Mucosa of descending colon (tissue), 3 donors: ENCODE data around the gene HNMT. TPM values are rescaled to one million over a fixed set of nuclear protein-coding genes. Genes with fewer than 3 reads are reported as not detected.

ENCODE experiments used
- ATAC-seq: fragments of 200-7000 bp; cut with Tn5 transposase; one replicate; pipeline ENCODE4 v1.9.1; 2020; ENCODE audit warnings: mild to moderate bottlenecking, moderate library complexity
- DNase-seq, 3 donors: peaks; one replicate each; pipeline ENCODE4 v3.0.0-alpha.2; 2020
- H3K36me3 ChIP-seq: fragments of 200-600 bp; one replicate; pipeline ENCODE4 v1.8.0; 2021; ENCODE audit warnings: low read depth, mild to moderate bottlenecking
- H3K4me1 ChIP-seq: fragments of 200-600 bp; one replicate; pipeline ENCODE4 v1.8.0; 2021; ENCODE audit warnings: low read depth, mild to moderate bottlenecking
- H3K4me3 ChIP-seq: fragments of 200-600 bp; one replicate; pipeline ENCODE4 v1.8.0; 2021; ENCODE audit warnings: mild to moderate bottlenecking
- H3K9me3 ChIP-seq: fragments of 200-600 bp; one replicate; pipeline ENCODE4 v1.8.0; 2021; ENCODE audit warnings: mild to moderate bottlenecking
- intact Hi-C, 2 donors: fragments of 100-400 bp; cut with DNase I in 1 of 2; cut with micrococcal nuclease in 1 of 2; formaldehyde crosslinking; loops; one replicate each; pipeline versions ENCODE4 v1.11.0 to v1.11.1; 2022; cut with DNase I, micrococcal nuclease
- total RNA-seq, 3 donors: library from RNA; stranded (reverse); fragmentation: NEBNext Ultra II Directional in 2 of 3; extraction: Animal tissue kit (Norgen Biotek cat#: 25700) in 2 of 3; gene quantifications; one replicate each; pipeline versions ENCODE4 v1.2.1 to v1.2.4, GENCODE V29; 2021 to 2023
- TF ChIP-seq, protein P1 (sequence below): fragments of 200-600 bp; IDR thresholded peaks from one replicate; pipeline ENCODE4 v1.8.0; 2022; ENCODE audit warnings: antibody characterized with exemption, mild to moderate bottlenecking
- donor health status: DM: no; HTN: no; CAD: no; lungs with moderate emphysema.
- donor health status: DM: no; HTN: no; CAD: no.
- donor health status: DM: no; HTN: yes; CAD: no.

Gene HNMT
- total RNA-seq, 3 donors from 2014 or later: 42.6 to 114 (median 62.9) TPM

DNA sequence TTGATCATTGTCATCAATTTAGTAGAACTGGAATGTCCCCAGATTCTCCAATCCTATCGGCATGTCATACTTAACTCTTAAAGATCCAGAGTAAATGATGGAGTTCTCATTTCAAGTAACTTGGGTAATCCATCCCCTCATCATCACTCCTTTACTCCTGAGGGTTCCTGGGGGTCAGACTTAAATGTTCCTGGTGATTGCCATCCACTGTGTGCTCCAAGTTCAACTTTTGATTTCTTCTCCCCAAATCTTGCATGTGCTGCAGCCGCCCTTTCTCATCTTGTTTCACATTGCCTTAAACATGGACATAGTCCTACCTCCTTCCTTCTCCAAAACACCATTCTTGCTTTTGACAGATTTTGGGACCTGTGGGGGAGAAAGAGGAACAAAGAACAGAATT is 43.2 kb downstream of the HNMT start:
- H3K36me3 ChIP-seq: no peaks in the 10 kb centered on the region
- intact Hi-C loops: no loop called here
- no peaks in the 10 kb centered on the region for H3K4me1 ChIP-seq
- ATAC-seq (no peak), DNase-seq (no peak)
- TF ChIP-seq, protein P1, sequence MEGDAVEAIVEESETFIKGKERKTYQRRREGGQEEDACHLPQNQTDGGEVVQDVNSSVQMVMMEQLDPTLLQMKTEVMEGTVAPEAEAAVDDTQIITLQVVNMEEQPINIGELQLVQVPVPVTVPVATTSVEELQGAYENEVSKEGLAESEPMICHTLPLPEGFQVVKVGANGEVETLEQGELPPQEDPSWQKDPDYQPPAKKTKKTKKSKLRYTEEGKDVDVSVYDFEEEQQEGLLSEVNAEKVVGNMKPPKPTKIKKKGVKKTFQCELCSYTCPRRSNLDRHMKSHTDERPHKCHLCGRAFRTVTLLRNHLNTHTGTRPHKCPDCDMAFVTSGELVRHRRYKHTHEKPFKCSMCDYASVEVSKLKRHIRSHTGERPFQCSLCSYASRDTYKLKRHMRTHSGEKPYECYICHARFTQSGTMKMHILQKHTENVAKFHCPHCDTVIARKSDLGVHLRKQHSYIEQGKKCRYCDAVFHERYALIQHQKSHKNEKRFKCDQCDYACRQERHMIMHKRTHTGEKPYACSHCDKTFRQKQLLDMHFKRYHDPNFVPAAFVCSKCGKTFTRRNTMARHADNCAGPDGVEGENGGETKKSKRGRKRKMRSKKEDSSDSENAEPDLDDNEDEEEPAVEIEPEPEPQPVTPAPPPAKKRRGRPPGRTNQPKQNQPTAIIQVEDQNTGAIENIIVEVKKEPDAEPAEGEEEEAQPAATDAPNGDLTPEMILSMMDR: no peak
- H3K9me3 ChIP-seq: no peaks in the 10 kb centered on the region
- no peak overlapping the region for H3K4me3 ChIP-seq

DNA sequence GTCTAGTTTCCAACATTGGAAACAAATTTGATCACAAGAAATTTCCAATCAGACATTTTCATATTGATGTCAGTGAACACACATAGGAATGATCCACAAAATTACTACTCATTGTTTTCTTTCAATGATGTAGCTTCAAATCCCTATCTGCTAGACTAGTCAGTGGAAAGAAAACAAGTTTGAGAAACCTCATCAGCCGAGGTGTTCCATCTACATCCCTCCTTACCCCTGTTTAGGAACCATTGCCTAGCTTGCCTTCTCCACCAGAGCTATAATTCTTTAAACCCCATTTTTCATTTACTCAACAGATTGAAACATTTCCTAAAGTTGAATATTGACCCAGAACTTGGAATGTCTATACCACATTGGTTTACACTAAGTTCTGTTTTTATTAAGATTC is 45.3 kb downstream of the HNMT start:
- ATAC-seq (no peak), DNase-seq (no peak)
- intact Hi-C loops: no loop called here
- Histone ChIP-seq H3K36me3 (no peaks in the 10 kb centered on the region), H3K4me3 (no peak overlapping the region), H3K4me1 (no peaks in the 10 kb centered on the region), H3K9me3 (no peaks in the 10 kb centered on the region)
- TF ChIP-seq, protein P1: no peak

GRCh38 chr2:138010890-138011289 is 46.6 kb downstream of the HNMT start:
- TF ChIP-seq, protein P1: no peak
- ATAC-seq: no peak
- intact Hi-C loops: no loop called here
- Histone ChIP-seq H3K36me3 (no peaks in the 10 kb centered on the region), H3K4me3 (no peak overlapping the region), H3K9me3 (no peaks in the 10 kb centered on the region), H3K4me1 (no peaks in the 10 kb centered on the region)
- DNase-seq: no peak

DNA sequence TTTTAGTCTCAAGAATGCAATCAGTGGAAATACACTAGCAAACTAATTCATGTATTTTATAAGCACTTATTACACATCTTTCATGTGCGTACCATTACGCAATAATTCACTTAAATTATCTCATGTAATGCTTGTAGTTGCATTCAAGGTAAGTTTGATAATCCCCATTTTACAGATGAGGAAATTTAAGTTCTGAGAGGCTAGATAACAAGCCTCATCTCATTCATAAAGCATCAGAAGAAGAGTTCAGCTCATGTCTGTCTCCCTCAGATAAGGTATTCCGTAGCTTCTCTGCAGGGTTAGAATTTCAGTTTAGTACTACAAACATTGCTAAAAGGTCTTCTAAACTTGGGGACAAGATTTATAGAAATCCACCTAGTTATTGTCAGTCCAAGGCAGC is 47.8 kb downstream of the HNMT start:
- TF ChIP-seq, protein P1: no peak
- H3K4me1 ChIP-seq: no peaks in the 10 kb centered on the region
- no peaks in the 10 kb centered on the region for H3K36me3 ChIP-seq
- ATAC-seq (no peak), DNase-seq (no peak)
- intact Hi-C loops: no loop called here
- H3K4me3 ChIP-seq: no peak overlapping the region
- no peaks in the 10 kb centered on the region for H3K9me3 ChIP-seq

DNA sequence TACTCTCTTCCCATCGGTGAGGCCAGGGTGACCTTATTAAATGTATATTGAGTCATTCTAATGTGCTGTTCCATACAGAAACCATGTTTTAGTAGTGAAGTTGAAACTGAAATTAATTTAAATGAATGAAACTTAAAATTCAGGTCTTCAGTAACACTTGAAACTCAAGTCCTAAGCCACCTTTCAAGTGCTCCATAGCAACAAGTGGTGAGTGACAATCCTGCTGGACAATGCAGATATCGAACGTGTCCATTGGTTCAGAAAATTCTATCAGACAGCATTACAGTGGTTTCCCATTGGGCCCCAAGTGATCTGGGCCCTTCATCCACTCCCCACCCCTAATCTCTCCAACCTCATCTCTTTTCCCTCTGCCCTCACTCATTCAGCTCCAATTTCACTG is 48.7 kb downstream of the HNMT start:
- no peak for DNase-seq

More for the DNA sequence above, 48.7 kb downstream of the HNMT start:
- Histone ChIP-seq H3K4me3 (no peak overlapping the region), H3K4me1 (no peaks in the 10 kb centered on the region), H3K36me3 (no peaks in the 10 kb centered on the region), H3K9me3 (no peaks in the 10 kb centered on the region)
- intact Hi-C loops: no loop called here
- no peak for ATAC-seq
- TF ChIP-seq, protein P1: no peak
